Endothelial cell of umbilical vein (primary cell): ENCODE results near the gene MT1X.

Experiments
- EZH2 ChIP-seq: IDR thresholded peaks from 2 replicates; pipeline ENCODE4 v1.6.1; 2012; ENCODE audit warnings: borderline replicate concordance, low read depth, mild to moderate bottlenecking, moderate library complexity, low read length, inconsistent platforms; ENCODE audit not compliant: severe bottlenecking
- GATA2 ChIP-seq: IDR thresholded peaks from 2 replicates; pipeline ENCODE4 v1.7.0; 2011; ENCODE audit warnings: low read depth, mild to moderate bottlenecking, moderate library complexity, mixed read lengths, low read length; ENCODE audit not compliant: insufficient read length, insufficient read depth
- JUN ChIP-seq: IDR thresholded peaks from 2 replicates; pipeline ENCODE4 v1.6.1; 2011; ENCODE audit warnings: borderline replicate concordance, low read depth; ENCODE audit not compliant: insufficient read length, insufficient read depth
- MYC ChIP-seq: IDR thresholded peaks from one replicate; pipeline ENCODE4 v1.6.1; 2011; ENCODE audit warnings: mild to moderate bottlenecking, low read depth, low read length
- POLR2A ChIP-seq: IDR thresholded peaks from 2 replicates; pipeline ENCODE4 v1.6.1; 2012; ENCODE audit warnings: low read depth, mild to moderate bottlenecking, control low read depth, low read length
- POLR2AphosphoS5 ChIP-seq: IDR thresholded peaks from 2 replicates; pipeline ENCODE4 v1.6.1; 2012; ENCODE audit warnings: low read depth, mild to moderate bottlenecking, control low read depth, low read length, moderate library complexity; ENCODE audit not compliant: insufficient read depth
- TF ChIP-seq, protein P1 (sequence below), 2 donors: IDR thresholded peaks; 1 replicate in 1 of 2; 2 replicates in 1 of 2; pipeline ENCODE4 v1.5.1; 2011; ENCODE audit warnings: low read length in 2 of 2, mild to moderate bottlenecking in 2 of 2, moderate library complexity in 2 of 2, control low read depth in 1 of 2, inconsistent platforms in 1 of 2, low read depth in 1 of 2; ENCODE audit not compliant: insufficient read depth in 1 of 2; ENCODE audit errors: extremely low read depth in 1 of 2
- TF ChIP-seq, protein P2 (sequence below): IDR thresholded peaks from 2 replicates; pipeline ENCODE4 v1.6.1; 2011; ENCODE audit not compliant: insufficient read depth, insufficient read length

- TF ChIP-seq, protein P1, sequence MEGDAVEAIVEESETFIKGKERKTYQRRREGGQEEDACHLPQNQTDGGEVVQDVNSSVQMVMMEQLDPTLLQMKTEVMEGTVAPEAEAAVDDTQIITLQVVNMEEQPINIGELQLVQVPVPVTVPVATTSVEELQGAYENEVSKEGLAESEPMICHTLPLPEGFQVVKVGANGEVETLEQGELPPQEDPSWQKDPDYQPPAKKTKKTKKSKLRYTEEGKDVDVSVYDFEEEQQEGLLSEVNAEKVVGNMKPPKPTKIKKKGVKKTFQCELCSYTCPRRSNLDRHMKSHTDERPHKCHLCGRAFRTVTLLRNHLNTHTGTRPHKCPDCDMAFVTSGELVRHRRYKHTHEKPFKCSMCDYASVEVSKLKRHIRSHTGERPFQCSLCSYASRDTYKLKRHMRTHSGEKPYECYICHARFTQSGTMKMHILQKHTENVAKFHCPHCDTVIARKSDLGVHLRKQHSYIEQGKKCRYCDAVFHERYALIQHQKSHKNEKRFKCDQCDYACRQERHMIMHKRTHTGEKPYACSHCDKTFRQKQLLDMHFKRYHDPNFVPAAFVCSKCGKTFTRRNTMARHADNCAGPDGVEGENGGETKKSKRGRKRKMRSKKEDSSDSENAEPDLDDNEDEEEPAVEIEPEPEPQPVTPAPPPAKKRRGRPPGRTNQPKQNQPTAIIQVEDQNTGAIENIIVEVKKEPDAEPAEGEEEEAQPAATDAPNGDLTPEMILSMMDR (IDR thresholded peaks at IDR 0.05; ENCODE audit: extremely low read depth in 1 of 2, insufficient read depth in 1 of 2, low read depth in 1 of 2, low read length in 2 of 2) = no peak
- TF ChIP-seq EZH2 = no peak
- TF ChIP-seq POLR2A = no peak
- TF ChIP-seq POLR2AphosphoS5 = no peak
- TF ChIP-seq, protein P2, sequence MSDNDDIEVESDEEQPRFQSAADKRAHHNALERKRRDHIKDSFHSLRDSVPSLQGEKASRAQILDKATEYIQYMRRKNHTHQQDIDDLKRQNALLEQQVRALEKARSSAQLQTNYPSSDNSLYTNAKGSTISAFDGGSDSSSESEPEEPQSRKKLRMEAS = no peak
- TF ChIP-seq MYC = no peak
- no peak for TF ChIP-seq JUN
- no peak for TF ChIP-seq GATA2
Observed at GRCh38 chr16:56732832-56733231, 50.6 kb downstream of the MT1X start.
